Neural cell (in vitro differentiated cells): ENCODE data around the gene GNAT3. TPM values are rescaled to one million over a fixed set of nuclear protein-coding genes. Genes with fewer than 3 reads are reported as not detected.

Source experiments
- H2AFZ ChIP-seq: fragments of 200-600, 300-800 bp; sonication (generic), shearing (Covaris generic); 2 replicates; pipeline ENCODE4 v1.6.0; 2014; ENCODE audit warnings: low read depth, mild to moderate bottlenecking, antibody characterized with exemption, low read length, moderate library complexity
- H3F3A ChIP-seq: fragments of 200-600 bp; shearing (Covaris generic); 2 replicates; pipeline ENCODE4 v1.6.1; 2016; ENCODE audit warnings: mild to moderate bottlenecking, moderate library complexity, mixed read lengths, antibody characterized with exemption, low read length; ENCODE audit not compliant: insufficient read depth, poor library complexity, severe bottlenecking
- H3K27ac ChIP-seq: fragments of 200-600, 300-800 bp; sonication (generic), shearing (Covaris generic); 2 replicates; pipeline ENCODE4 v1.5.1; 2014; ENCODE audit warnings: mild to moderate bottlenecking, low read length, moderate library complexity
- H3K27me3 ChIP-seq: fragments of 300-800, 200-600 bp; sonication (generic), shearing (Covaris generic); 2 replicates; pipeline ENCODE4 v1.6.0; 2014; ENCODE audit warnings: mild to moderate bottlenecking, low read depth, low read length, moderate library complexity; ENCODE audit not compliant: insufficient read depth
- H3K36me3 ChIP-seq: fragments of 300-800, 200-600 bp; sonication (generic), shearing (Covaris generic); 2 replicates; pipeline ENCODE4 v1.5.1; 2014; ENCODE audit warnings: mild to moderate bottlenecking, antibody characterized with exemption, low read length, moderate library complexity; ENCODE audit not compliant: insufficient read depth
- H3K4me2 ChIP-seq: fragments of 300-800, 200-600 bp; sonication (generic), shearing (Covaris generic); 2 replicates; pipeline ENCODE4 v1.6.0; 2014; ENCODE audit warnings: mild to moderate bottlenecking, low read length
- H3K4me3 ChIP-seq: fragments of 300-800, 200-600 bp; sonication (generic), shearing (Covaris generic); 2 replicates; pipeline ENCODE4 v1.5.1; 2014; ENCODE audit warnings: mild to moderate bottlenecking, low read length, moderate library complexity
- H3K79me2 ChIP-seq: fragments of 200-600 bp; shearing (Covaris generic); replicated peaks from 2 replicates; pipeline ENCODE4 v1.6.0; 2014; ENCODE audit warnings: mild to moderate bottlenecking, low read length, moderate library complexity; ENCODE audit not compliant: insufficient read depth
- H3K9ac ChIP-seq: fragments of 300-800, 200-600 bp; sonication (generic), shearing (Covaris generic); 2 replicates; pipeline ENCODE4 v1.6.1; 2016; ENCODE audit warnings: mild to moderate bottlenecking, low read length, mixed read lengths
- H3K9me2 ChIP-seq: fragments of 200-600 bp; shearing (Covaris generic); 2 replicates; pipeline ENCODE4 v1.6.1; 2016; ENCODE audit warnings: mild to moderate bottlenecking, low read length, mixed read lengths; ENCODE audit not compliant: insufficient read depth
- H3K9me3 ChIP-seq: fragments of 200-600, 300-800 bp; sonication (generic), shearing (Covaris generic); 2 replicates; pipeline ENCODE4 v1.6.1; 2016; ENCODE audit warnings: mild to moderate bottlenecking, mixed run types, low read length, moderate library complexity, mixed read lengths
- H4K20me1 ChIP-seq: fragments of 200-600 bp; shearing (Covaris generic); 2 replicates; pipeline ENCODE4 v1.6.1; 2016; ENCODE audit warnings: mild to moderate bottlenecking, mixed run types; ENCODE audit not compliant: insufficient read depth
- CTCF ChIP-seq: fragments of 450-650 bp; IDR thresholded peaks from 2 replicates; pipeline ENCODE4 v1.5.1; 2014; ENCODE audit warnings: antibody characterized with exemption, mild to moderate bottlenecking, moderate library complexity; ENCODE audit not compliant: poor library complexity, severe bottlenecking
- EP300 ChIP-seq: fragments of 450-650 bp; conservative IDR thresholded peaks from 2 replicates; pipeline ENCODE4 v1.6.1; 2014; ENCODE audit warnings: antibody characterized with exemption, mild to moderate bottlenecking, moderate library complexity; ENCODE audit not compliant: poor library complexity, severe bottlenecking
- EZH2 ChIP-seq: fragments of 200-600, 300-800 bp; shearing (Covaris generic), sonication (generic); IDR thresholded peaks from 2 replicates; pipeline ENCODE4 v1.6.1; 2014; ENCODE audit warnings: antibody characterized with exemption, low read length, borderline replicate concordance, mild to moderate bottlenecking; ENCODE audit not compliant: insufficient read depth, poor library complexity, severe bottlenecking
- MXI1 ChIP-seq: fragments of 450-650 bp; conservative IDR thresholded peaks from 2 replicates; pipeline ENCODE4 v1.6.1; 2014; ENCODE audit warnings: antibody characterized with exemption, mild to moderate bottlenecking; ENCODE audit not compliant: poor library complexity, severe bottlenecking
- POLR2AphosphoS5 ChIP-seq: IDR thresholded peaks from 2 replicates; pipeline ENCODE4 v1.6.1; 2012
- RAD21 ChIP-seq: fragments of 450-650 bp; conservative IDR thresholded peaks from 2 replicates; pipeline ENCODE4 v1.6.1; 2014; ENCODE audit warnings: antibody characterized with exemption, mild to moderate bottlenecking, moderate library complexity
- SMC3 ChIP-seq: fragments of 450-650 bp; conservative IDR thresholded peaks from 2 replicates; pipeline ENCODE4 v1.6.1; 2014; ENCODE audit warnings: antibody characterized with exemption, mild to moderate bottlenecking, moderate library complexity; ENCODE audit not compliant: poor library complexity
- TAF1 ChIP-seq: IDR thresholded peaks from 2 replicates; pipeline ENCODE4 v1.6.1; 2012; ENCODE audit warnings: low read depth
- polyA plus RNA-seq: library from polyadenylated mRNA; depleted of rRNA; stranded (reverse); fragments of >200 nt; gene quantifications from 2 replicates; pipeline ENCODE4 v1.2.3, GENCODE V29; 2014

Gene GNAT3
- polyA plus RNA-seq, 1 donor from 2014 or later = not detected

GRCh38 chr7:80459776-80460510 lies 51.9 kb downstream of the GNAT3 start:
- no peaks in the 10 kb centered on the region for H3K79me2 ChIP-seq
- no peaks in the 10 kb centered on the region for H4K20me1 ChIP-seq
- TF ChIP-seq POLR2AphosphoS5 (no peak), RAD21 (no peak), EP300 (no peak), TAF1 (no peak)
- H3K9me2 ChIP-seq = no peaks in the 10 kb centered on the region
- H3K9ac ChIP-seq = no peak overlapping the region
- no peak overlapping the region for H3K4me3 ChIP-seq
- H3K27me3 ChIP-seq = no peaks in the 10 kb centered on the region
- H3F3A ChIP-seq = no peaks in the 10 kb centered on the region
- H3K36me3 ChIP-seq = no peaks in the 10 kb centered on the region
- no peaks in the 10 kb centered on the region for H3K9me3 ChIP-seq
- no peak overlapping the region for H3K4me2 ChIP-seq
- H2AFZ ChIP-seq = no peak overlapping the region
- H3K27ac ChIP-seq = no peak overlapping the region

GRCh38 chr7:80458822-80459725 lies 52.8 kb downstream of the GNAT3 start:
- no peak overlapping the region for H2AFZ ChIP-seq

GRCh38 chr7:80453699-80454340 lies 58.0 kb downstream of the GNAT3 start:
- no peaks in the 10 kb centered on the region for H3K79me2 ChIP-seq
- H3K4me3 ChIP-seq = no peak overlapping the region
- H4K20me1 ChIP-seq = no peaks in the 10 kb centered on the region
- no peaks in the 10 kb centered on the region for H3K27me3 ChIP-seq
- H3F3A ChIP-seq = no peaks in the 10 kb centered on the region
- no peak overlapping the region for H3K9ac ChIP-seq
- H3K36me3 ChIP-seq = no peaks in the 10 kb centered on the region
- no peaks in the 10 kb centered on the region for H3K9me3 ChIP-seq
- no peak overlapping the region for H3K27ac ChIP-seq
- no peak overlapping the region for H2AFZ ChIP-seq
- no peak overlapping the region for H3K4me2 ChIP-seq
- H3K9me2 ChIP-seq = no peaks in the 10 kb centered on the region
- TF ChIP-seq CTCF (peak; percentile 79), EZH2 (no peak), RAD21 (peak; percentile 86), SMC3 (peak; percentile 86)

More at GRCh38 chr7:80458822-80459725, 52.8 kb downstream of the GNAT3 start:
- H4K20me1 ChIP-seq = no peaks in the 10 kb centered on the region
- no peaks in the 10 kb centered on the region for H3K9me2 ChIP-seq
- no peaks in the 10 kb centered on the region for H3F3A ChIP-seq
- H3K27me3 ChIP-seq = no peaks in the 10 kb centered on the region
- no peak overlapping the region for H3K9ac ChIP-seq
- H3K27ac ChIP-seq = no peak overlapping the region
- no peak overlapping the region for H3K4me3 ChIP-seq
- H3K36me3 ChIP-seq = no peaks in the 10 kb centered on the region
- no peaks in the 10 kb centered on the region for H3K79me2 ChIP-seq
- no peaks in the 10 kb centered on the region for H3K9me3 ChIP-seq
- TF ChIP-seq EZH2 (no peak), SMC3 (no peak), MXI1 (no peak), RAD21 (no peak), CTCF (no peak), POLR2AphosphoS5 (no peak)
- no peak overlapping the region for H3K4me2 ChIP-seq
